Trophoblast cell (in vitro differentiated cells and primary cell): ENCODE data around the gene ITGA8.

Experiments
- DNase-seq, 2 donors: peaks; one replicate each; pipeline ENCODE4 v3.0.0-alpha.2; 2016
- H2AFZ ChIP-seq: 2 replicates; pipeline ENCODE4 v1.6.1; 2013; ENCODE audit warnings: low read length, moderate library complexity, mild to moderate bottlenecking; ENCODE audit not compliant: insufficient read depth, poor library complexity
- H2AK5ac ChIP-seq: 2 replicates; pipeline ENCODE4 v1.6.1; 2013; ENCODE audit warnings: mild to moderate bottlenecking, low read length
- H2BK120ac ChIP-seq: 2 replicates; pipeline ENCODE4 v1.6.1; 2013; ENCODE audit warnings: low read length, mild to moderate bottlenecking, moderate library complexity; ENCODE audit not compliant: insufficient read depth, poor library complexity
- H2BK12ac ChIP-seq: 2 replicates; pipeline ENCODE4 v1.6.1; 2013; ENCODE audit warnings: mild to moderate bottlenecking, low read length, moderate library complexity
- H2BK5ac ChIP-seq: 2 replicates; pipeline ENCODE4 v1.6.1; 2013; ENCODE audit warnings: low read length, low read depth, moderate library complexity, mild to moderate bottlenecking; ENCODE audit not compliant: poor library complexity
- H3K14ac ChIP-seq: 2 replicates; pipeline ENCODE4 v1.6.1; 2013; ENCODE audit warnings: mild to moderate bottlenecking, low read length
- H3K18ac ChIP-seq: 2 replicates; pipeline ENCODE4 v1.6.1; 2013; ENCODE audit warnings: mild to moderate bottlenecking, low read length
- H3K23ac ChIP-seq: 2 replicates; pipeline ENCODE4 v1.6.1; 2013; ENCODE audit warnings: low read length
- H3K27ac ChIP-seq: 2 replicates; pipeline ENCODE4 v1.5.1; 2013; ENCODE audit warnings: low read depth, mild to moderate bottlenecking, inconsistent platforms, low read length, moderate library complexity
- H3K27me3 ChIP-seq: 2 replicates; pipeline ENCODE4 v1.6.1; 2013; ENCODE audit warnings: inconsistent platforms, mild to moderate bottlenecking, low read length, moderate library complexity; ENCODE audit not compliant: insufficient read depth
- H3K36me3 ChIP-seq, 2 experiments: 1 replicate in 1 of 2; 2 replicates in 1 of 2; pipeline ENCODE4 v1.6.1; 2013; ENCODE audit warnings: low read length in 2 of 2, mild to moderate bottlenecking in 2 of 2, moderate library complexity in 1 of 2; ENCODE audit not compliant: insufficient read depth in 2 of 2, control insufficient read depth in 1 of 2
- H3K4ac ChIP-seq: 2 replicates; pipeline ENCODE4 v1.6.1; 2013; ENCODE audit warnings: low read depth, mild to moderate bottlenecking, low read length, moderate library complexity
- H3K4me1 ChIP-seq, 2 experiments: 1 replicate in 1 of 2; 2 replicates in 1 of 2; pipeline ENCODE4 v1.6.1; 2013; ENCODE audit warnings: low read length in 2 of 2, mild to moderate bottlenecking in 2 of 2, moderate library complexity in 1 of 2; ENCODE audit not compliant: insufficient read depth in 2 of 2, control insufficient read depth in 1 of 2
- H3K4me2 ChIP-seq: 2 replicates; pipeline ENCODE4 v1.6.1; 2013; ENCODE audit warnings: inconsistent platforms, mild to moderate bottlenecking, low read length, moderate library complexity
- H3K4me3 ChIP-seq: 2 replicates; pipeline ENCODE4 v1.5.1; 2013; ENCODE audit warnings: mild to moderate bottlenecking, low read depth, low read length, inconsistent platforms
- H3K79me1 ChIP-seq: one replicate; pipeline ENCODE4 v1.6.1; 2013; ENCODE audit warnings: low read length
- H3K79me2 ChIP-seq: 2 replicates; pipeline ENCODE4 v1.6.1; 2013; ENCODE audit warnings: low read length, mild to moderate bottlenecking; ENCODE audit not compliant: control insufficient read depth, insufficient read depth, poor library complexity
- H3K9ac ChIP-seq: 2 replicates; pipeline ENCODE4 v1.6.1; 2013; ENCODE audit warnings: mild to moderate bottlenecking, low read length
- H3K9me3 ChIP-seq: 2 replicates; pipeline ENCODE4 v1.6.1; 2013; ENCODE audit warnings: low read depth, mild to moderate bottlenecking, control low read depth, inconsistent platforms, low read length; ENCODE audit not compliant: insufficient read depth
- H4K12ac ChIP-seq: 2 replicates; pipeline ENCODE4 v1.6.1; 2013; ENCODE audit warnings: low read depth, mild to moderate bottlenecking, low read length, moderate library complexity
- H4K8ac ChIP-seq: 2 replicates; pipeline ENCODE4 v1.6.1; 2013; ENCODE audit warnings: low read depth, mild to moderate bottlenecking, low read length, moderate library complexity
- H4K91ac ChIP-seq: one replicate; pipeline ENCODE4 v1.6.1; 2013; ENCODE audit warnings: low read depth, mild to moderate bottlenecking, low read length, moderate library complexity
- WGBS: extraction: QIAGEN DNeasy Blood & Tissue Kit; methylation state at CpG from one replicate; pipeline ENCODE4 v1.1.7; 2013; ENCODE audit warnings: missing lambda C conversion rate; ENCODE audit not compliant: insufficient read length, insufficient coverage; ENCODE audit errors: extremely low coverage; 5-methylcytosine and 5-hydroxymethylcytosine counted together

Gene ITGA8

DNA sequence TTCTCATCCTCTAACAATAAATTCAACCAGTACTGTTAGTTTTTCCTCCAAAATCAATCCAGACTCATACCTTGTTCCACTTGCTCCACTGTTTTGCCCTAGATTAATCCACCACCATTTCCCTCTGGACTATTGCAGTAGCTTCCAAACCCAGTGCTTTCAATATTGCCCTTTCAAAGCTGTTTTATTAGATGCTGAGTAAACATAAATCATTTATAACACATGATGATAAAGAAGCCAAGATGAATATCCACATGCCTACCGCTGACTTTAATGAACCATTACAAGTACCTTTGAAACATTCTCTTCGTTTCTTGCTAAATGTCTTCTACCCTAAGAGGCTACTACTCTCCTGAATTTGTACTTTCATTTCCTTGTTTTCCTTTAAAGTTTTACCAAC, 174.5 kb downstream of the ITGA8 start:
- Histone ChIP-seq H3K9ac (no peak overlapping the region), H3K27me3 (no peaks in the 10 kb centered on the region), H3K79me2 (no peaks in the 10 kb centered on the region), H3K14ac (no peak overlapping the region), H4K8ac (no peak overlapping the region), H2AFZ (no peak overlapping the region), H3K18ac (no peak overlapping the region), H3K23ac (no peak overlapping the region), H3K4me1 (no peaks in the 10 kb centered on the region), H3K27ac (no peak overlapping the region), H2BK120ac (no peak overlapping the region), H3K9me3 (peaks cover 3% of the 10 kb centered on the region), H3K4me2 (no peak overlapping the region), H3K36me3 (no peaks in the 10 kb centered on the region), H4K91ac (no peak overlapping the region), H2BK12ac (no peak overlapping the region), H2AK5ac (no peak overlapping the region), H3K79me1 (no peaks in the 10 kb centered on the region), H3K4me3 (no peak overlapping the region), H2BK5ac (no peak overlapping the region), H3K4ac (no peak overlapping the region), H4K12ac (no peak overlapping the region)
- WGBS, result no CpG with 5 or more reads among the region's 2 CpGs
- no peak for DNase-seq

DNA sequence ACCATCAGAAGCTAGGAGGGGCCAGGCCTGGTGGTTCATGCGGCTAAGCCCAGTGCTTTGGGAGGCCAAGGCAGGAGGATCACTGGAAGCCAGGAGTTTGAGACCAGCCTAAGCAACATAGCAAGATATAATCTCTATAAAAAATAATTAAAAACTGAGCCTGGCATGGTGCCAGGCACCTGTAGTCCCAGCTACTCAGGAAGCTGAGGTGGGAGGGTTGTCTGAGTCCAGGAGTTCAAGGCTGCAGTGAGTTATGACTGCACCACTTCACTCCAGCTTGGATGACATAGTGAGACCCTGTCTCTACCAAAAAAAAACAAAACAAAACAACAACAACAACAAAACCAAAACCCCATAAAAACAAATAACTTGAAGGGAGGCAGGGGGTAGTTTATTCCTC, 175.7 kb downstream of the ITGA8 start:
- no CpG with 5 or more reads among the region's 1 CpG for WGBS
- no peak overlapping the region for H3K27ac ChIP-seq
- no peak for DNase-seq
- no peaks in the 10 kb centered on the region for H3K4me1 ChIP-seq
- H3K36me3 ChIP-seq, result no peaks in the 10 kb centered on the region
- no peaks in the 10 kb centered on the region for H3K79me2 ChIP-seq
- no peak overlapping the region for H3K9ac ChIP-seq
- no peaks in the 10 kb centered on the region for H3K79me1 ChIP-seq
- H4K8ac ChIP-seq, result no peak overlapping the region
- no peak overlapping the region for H2AK5ac ChIP-seq
- no peak overlapping the region for H2BK120ac ChIP-seq
- no peak overlapping the region for H2AFZ ChIP-seq
- peaks cover 3% of the 10 kb centered on the region for H3K9me3 ChIP-seq
- no peak overlapping the region for H2BK12ac ChIP-seq
- H3K23ac ChIP-seq, result no peak overlapping the region
- no peak overlapping the region for H4K12ac ChIP-seq
- H3K18ac ChIP-seq, result no peak overlapping the region
- no peak overlapping the region for H2BK5ac ChIP-seq
- no peak overlapping the region for H3K4me3 ChIP-seq
- H3K4me2 ChIP-seq, result no peak overlapping the region
- no peak overlapping the region for H3K14ac ChIP-seq
- no peak overlapping the region for H3K4ac ChIP-seq
- no peak overlapping the region for H4K91ac ChIP-seq
- no peaks in the 10 kb centered on the region for H3K27me3 ChIP-seq

GRCh38 chr10:15542817-15543216, 176.9 kb downstream of the ITGA8 start:
- no peaks in the 10 kb centered on the region for H3K36me3 ChIP-seq
- WGBS, result no CpG with 5 or more reads among the region's 3 CpGs
- no peak for DNase-seq
- H3K27me3 ChIP-seq, result no peaks in the 10 kb centered on the region
- H4K12ac ChIP-seq, result no peak overlapping the region
- no peak overlapping the region for H4K8ac ChIP-seq
- no peak overlapping the region for H3K14ac ChIP-seq
- peaks cover 3% of the 10 kb centered on the region for H3K9me3 ChIP-seq
- H2BK120ac ChIP-seq, result no peak overlapping the region
- H3K4me2 ChIP-seq, result no peak overlapping the region
- no peak overlapping the region for H2BK5ac ChIP-seq
- no peak overlapping the region for H3K9ac ChIP-seq
- no peak overlapping the region for H2BK12ac ChIP-seq
- H3K23ac ChIP-seq, result no peak overlapping the region
- no peak overlapping the region for H4K91ac ChIP-seq
- no peak overlapping the region for H3K27ac ChIP-seq
- no peak overlapping the region for H3K18ac ChIP-seq
- H3K4me1 ChIP-seq, result no peaks in the 10 kb centered on the region
- H3K4me3 ChIP-seq, result no peak overlapping the region
- H3K79me1 ChIP-seq, result no peaks in the 10 kb centered on the region
- H2AFZ ChIP-seq, result no peak overlapping the region
- H3K79me2 ChIP-seq, result no peaks in the 10 kb centered on the region
- H2AK5ac ChIP-seq, result no peak overlapping the region
- H3K4ac ChIP-seq, result no peak overlapping the region

GRCh38 chr10:15541376-15541775, 178.3 kb downstream of the ITGA8 start:
- Histone ChIP-seq H3K27ac (no peak overlapping the region), H3K27me3 (no peaks in the 10 kb centered on the region), H3K23ac (no peak overlapping the region), H4K91ac (no peak overlapping the region), H3K4me1 (no peaks in the 10 kb centered on the region), H3K4ac (no peak overlapping the region), H2BK12ac (no peak overlapping the region), H3K4me2 (no peak overlapping the region), H2BK120ac (no peak overlapping the region), H4K12ac (no peak overlapping the region), H3K9me3 (peaks cover 3% of the 10 kb centered on the region), H3K14ac (no peak overlapping the region), H3K36me3 (no peaks in the 10 kb centered on the region), H4K8ac (no peak overlapping the region), H2AFZ (no peak overlapping the region), H3K79me2 (no peaks in the 10 kb centered on the region), H3K18ac (no peak overlapping the region), H3K79me1 (no peaks in the 10 kb centered on the region), H2BK5ac (no peak overlapping the region), H3K9ac (no peak overlapping the region), H3K4me3 (no peak overlapping the region), H2AK5ac (no peak overlapping the region)
- whole genome bisulfite sequencing, result no CpG with 5 or more reads among the region's 1 CpG
- peak in 1 of 2 donors; percentile 12 for DNase-seq
